ENCODE results near the gene FXR2.
"Not testable (repeated sequence)": the region's sequence is repeated elsewhere in the genome, so short reads cannot be mapped to it uniquely, and the experiment has no call there.

- TF ChIP-seq CTCF (IDR thresholded peaks at IDR 0.05); ZFX (IDR thresholded peaks at IDR 0.05; ENCODE audit: borderline replicate concordance): not testable (repeated sequence)
Observed at GRCh38 chr17:7625749-7626148, 11.1 kb upstream of the FXR2 start.

All from 22Rv1 (cell line).